NT2/D1 (cell line): ENCODE measurements around the gene MYH9.

Source experiments
- SUZ12 ChIP-seq: IDR thresholded peaks from 2 replicates; pipeline ENCODE4 v1.6.1; 2011; ENCODE audit not compliant: insufficient read length, insufficient read depth; ENCODE audit errors: extremely low read depth
- YY1 ChIP-seq: IDR thresholded peaks from 2 replicates; pipeline ENCODE4 v1.6.1; 2011; ENCODE audit not compliant: insufficient read length, insufficient read depth
- ZNF274 ChIP-seq: IDR thresholded peaks from 2 replicates; pipeline ENCODE4 v1.6.1; 2011; ENCODE audit warnings: mild to moderate bottlenecking, low read depth, low read length

GRCh38 chr22:36347094-36347493, 40.7 kb downstream of the MYH9 start:
- TF ChIP-seq YY1 (no peak), ZNF274 (no peak), SUZ12 (no peak)
